ENCODE measurements around the gene PRKAR1A.

The PRKAR1A gene

GRCh38 chr17:68585643-68586042 is 73.4 kb downstream of the PRKAR1A start:
- DNase-seq, result no peak
- H3K9ac ChIP-seq (ENCODE audit: low read length), result no peak overlapping the region

GRCh38 chr17:68587026-68587425 is 74.8 kb downstream of the PRKAR1A start:
- TF ChIP-seq CTCF (IDR thresholded peaks at IDR 0.05; ENCODE audit: low read length) (no peak), EZH2 (optimal IDR thresholded peaks at IDR 0.05; ENCODE audit: low read depth, low read length) (no peak), EZH2phosphoT487 (IDR thresholded peaks at IDR 0.05; ENCODE audit: low read length) (no peak)
- Histone ChIP-seq H3K4me2 (ENCODE audit: low read depth, low read length) (no peak overlapping the region), H3K9me2 (replicated peaks; ENCODE audit: insufficient read depth, low read length) (no peaks in the 10 kb centered on the region), H2AFZ (ENCODE audit: low read length) (no peak overlapping the region), H3K4me3 (ENCODE audit: low read length) (no peak overlapping the region), H4K20me1 (ENCODE audit: insufficient read depth, low read length) (no peaks in the 10 kb centered on the region), H3F3A (ENCODE audit: insufficient read depth, low read length) (no peaks in the 10 kb centered on the region), H3K79me2 (ENCODE audit: low read length) (no peaks in the 10 kb centered on the region), H3K9ac (ENCODE audit: low read length) (no peak overlapping the region), H3K9me3 (replicated peaks; ENCODE audit: insufficient read depth, low read length) (no peaks in the 10 kb centered on the region), H3K4me1 (ENCODE audit: low read length) (no peaks in the 10 kb centered on the region), H3K27me3 (replicated peaks; ENCODE audit: insufficient read depth, low read length) (no peaks in the 10 kb centered on the region), H3K36me3 (replicated peaks; ENCODE audit: insufficient read depth, low read length) (no peaks in the 10 kb centered on the region), H3K27ac (ENCODE audit: low read length) (no peak overlapping the region)
- DNase-seq, result no peak

More at GRCh38 chr17:68585643-68586042, 73.4 kb downstream of the PRKAR1A start:
- H3K9me2 ChIP-seq (replicated peaks; ENCODE audit: insufficient read depth, low read length), result no peaks in the 10 kb centered on the region
- H3K36me3 ChIP-seq (replicated peaks; ENCODE audit: insufficient read depth, low read length), result no peaks in the 10 kb centered on the region
- H3K4me3 ChIP-seq (ENCODE audit: low read length), result no peak overlapping the region
- no peaks in the 10 kb centered on the region for H3F3A ChIP-seq (ENCODE audit: insufficient read depth, low read length)
- no peak overlapping the region for H3K4me2 ChIP-seq (ENCODE audit: low read depth, low read length)
- no peaks in the 10 kb centered on the region for H3K79me2 ChIP-seq (ENCODE audit: low read length)
- no peak for TF ChIP-seq EZH2 (optimal IDR thresholded peaks at IDR 0.05; ENCODE audit: low read depth, low read length)
- no peak for TF ChIP-seq EZH2phosphoT487 (IDR thresholded peaks at IDR 0.05; ENCODE audit: low read length)
- TF ChIP-seq CTCF (IDR thresholded peaks at IDR 0.05; ENCODE audit: low read length), result no peak
- no peaks in the 10 kb centered on the region for H3K9me3 ChIP-seq (replicated peaks; ENCODE audit: insufficient read depth, low read length)
- H3K27ac ChIP-seq (ENCODE audit: low read length), result no peak overlapping the region
- H4K20me1 ChIP-seq (ENCODE audit: insufficient read depth, low read length), result no peaks in the 10 kb centered on the region
- no peaks in the 10 kb centered on the region for H3K4me1 ChIP-seq (ENCODE audit: low read length)
- H2AFZ ChIP-seq (ENCODE audit: low read length), result no peak overlapping the region
- no peaks in the 10 kb centered on the region for H3K27me3 ChIP-seq (replicated peaks; ENCODE audit: insufficient read depth, low read length)

- H3K4me3 ChIP-seq (ENCODE audit: low read length), result no peak overlapping the region
- no peaks in the 10 kb centered on the region for H4K20me1 ChIP-seq (ENCODE audit: insufficient read depth, low read length)
- H3K79me2 ChIP-seq (ENCODE audit: low read length), result no peaks in the 10 kb centered on the region
- TF ChIP-seq EZH2 (optimal IDR thresholded peaks at IDR 0.05; ENCODE audit: low read depth, low read length) (no peak), EZH2phosphoT487 (IDR thresholded peaks at IDR 0.05; ENCODE audit: low read length) (no peak), CTCF (IDR thresholded peaks at IDR 0.05; ENCODE audit: low read length) (no peak)
- no peaks in the 10 kb centered on the region for H3K36me3 ChIP-seq (replicated peaks; ENCODE audit: insufficient read depth, low read length)
- no peak overlapping the region for H2AFZ ChIP-seq (ENCODE audit: low read length)
- no peak overlapping the region for H3K9ac ChIP-seq (ENCODE audit: low read length)
- H3K4me2 ChIP-seq (ENCODE audit: low read depth, low read length), result no peak overlapping the region
- H3K27me3 ChIP-seq (replicated peaks; ENCODE audit: insufficient read depth, low read length), result no peaks in the 10 kb centered on the region
- H3K27ac ChIP-seq (ENCODE audit: low read length), result no peak overlapping the region
- no peak for DNase-seq
- H3K9me3 ChIP-seq (replicated peaks; ENCODE audit: insufficient read depth, low read length), result no peaks in the 10 kb centered on the region
- H3F3A ChIP-seq (ENCODE audit: insufficient read depth, low read length), result no peaks in the 10 kb centered on the region
- H3K4me1 ChIP-seq (ENCODE audit: low read length), result no peaks in the 10 kb centered on the region
- no peaks in the 10 kb centered on the region for H3K9me2 ChIP-seq (replicated peaks; ENCODE audit: insufficient read depth, low read length)
Observed at GRCh38 chr17:68587847-68588246, 75.6 kb downstream of the PRKAR1A start.

Measured in MM.1S (cell line).